ENCODE results near the gene SCAPER.

GRCh38 chr15:76501726-76502125 is 403.4 kb downstream of the SCAPER start:
- TF ChIP-seq CTCF (IDR thresholded peaks at IDR 0.05) (no peak), POLR2A (IDR thresholded peaks at IDR 0.05) (no peak)
